DOHH2 (cell line): ENCODE data around the gene CFTR.

ENCODE experiments used
- H3F3A ChIP-seq: fragments of 200-600 bp; sonication (generic), shearing (Covaris generic); 2 replicates; pipeline ENCODE4 v1.6.0; 2016; ENCODE audit warnings: antibody characterized with exemption, mild to moderate bottlenecking; ENCODE audit not compliant: control insufficient read depth, insufficient read depth
- H3K27ac ChIP-seq: fragments of 200-600 bp; sonication (generic); 2 replicates; pipeline ENCODE4 v1.5.1; 2014; ENCODE audit warnings: low read depth, mild to moderate bottlenecking, low read length, moderate library complexity
- H3K27me3 ChIP-seq: fragments of 200-600 bp; sonication (generic); 2 replicates; pipeline ENCODE4 v1.6.1; 2014; ENCODE audit warnings: mild to moderate bottlenecking, low read length, mixed read lengths; ENCODE audit not compliant: control insufficient read depth
- H3K36me3 ChIP-seq: fragments of 200-600 bp; sonication (generic); 2 replicates; pipeline ENCODE4 v1.6.1; 2014; ENCODE audit warnings: mild to moderate bottlenecking, low read length, moderate library complexity, mixed read lengths; ENCODE audit not compliant: control insufficient read depth
- H3K4me1 ChIP-seq: fragments of 200-600 bp; sonication (generic); 2 replicates; pipeline ENCODE4 v1.6.1; 2014; ENCODE audit warnings: mild to moderate bottlenecking, low read length, mixed read lengths; ENCODE audit not compliant: control insufficient read depth
- H3K4me2 ChIP-seq: fragments of 200-600 bp; sonication (generic); 2 replicates; pipeline ENCODE4 v1.6.0; 2014; ENCODE audit warnings: mild to moderate bottlenecking, low read length, moderate library complexity
- H3K4me3 ChIP-seq: fragments of 200-600 bp; sonication (generic); 2 replicates; pipeline ENCODE4 v1.5.1; 2014; ENCODE audit warnings: mild to moderate bottlenecking, low read length, mixed read lengths
- H3K79me2 ChIP-seq: fragments of 200-600 bp; sonication (generic); 2 replicates; pipeline ENCODE4 v1.6.1; 2014; ENCODE audit warnings: mild to moderate bottlenecking, low read length, mixed read lengths; ENCODE audit not compliant: control insufficient read depth
- H3K9me2 ChIP-seq: fragments of 200-600 bp; sonication (generic); replicated peaks from 2 replicates; pipeline ENCODE4 v1.6.1; 2014; ENCODE audit warnings: mild to moderate bottlenecking, low read length, mixed read lengths; ENCODE audit not compliant: control insufficient read depth
- H3K9me3 ChIP-seq: fragments of 200-600 bp; sonication (generic); 2 replicates; pipeline ENCODE4 v1.6.1; 2014; ENCODE audit warnings: antibody characterized with exemption, low read length, mixed read lengths; ENCODE audit not compliant: control insufficient read depth, insufficient read depth
- H4K20me1 ChIP-seq: fragments of 200-600 bp; sonication (generic); 2 replicates; pipeline ENCODE4 v1.6.0; 2014; ENCODE audit warnings: low read depth, mild to moderate bottlenecking, antibody characterized with exemption, low read length, moderate library complexity; ENCODE audit not compliant: control insufficient read depth, insufficient read depth
- EZH2phosphoT487 ChIP-seq: fragments of 200-600 bp; sonication (generic); IDR thresholded peaks from 2 replicates; pipeline ENCODE4 v1.6.1; 2017; ENCODE audit warnings: borderline replicate concordance, mild to moderate bottlenecking, antibody characterized with exemption, low read length, moderate library complexity, mixed read lengths
- TF ChIP-seq, protein P1 (sequence below): fragments of 200-600 bp; sonication (generic); IDR thresholded peaks from one replicate; pipeline ENCODE4 v1.5.1; 2014; ENCODE audit warnings: antibody characterized with exemption, mild to moderate bottlenecking, low read depth, low read length; ENCODE audit not compliant: poor library complexity, severe bottlenecking

CFTR gene

GRCh38 chr7:117661328-117661727 is 181.5 kb downstream of the CFTR start:
- Histone ChIP-seq H3K9me3 (no peaks in the 10 kb centered on the region), H3K4me1 (no peaks in the 10 kb centered on the region), H3K9me2 (no peaks in the 10 kb centered on the region), H3F3A (no peaks in the 10 kb centered on the region), H4K20me1 (no peaks in the 10 kb centered on the region), H3K4me2 (no peak overlapping the region), H3K36me3 (no peaks in the 10 kb centered on the region), H3K27ac (no peak overlapping the region), H3K79me2 (no peaks in the 10 kb centered on the region), H3K27me3 (no peaks in the 10 kb centered on the region), H3K4me3 (no peak overlapping the region)
- TF ChIP-seq, protein P1, sequence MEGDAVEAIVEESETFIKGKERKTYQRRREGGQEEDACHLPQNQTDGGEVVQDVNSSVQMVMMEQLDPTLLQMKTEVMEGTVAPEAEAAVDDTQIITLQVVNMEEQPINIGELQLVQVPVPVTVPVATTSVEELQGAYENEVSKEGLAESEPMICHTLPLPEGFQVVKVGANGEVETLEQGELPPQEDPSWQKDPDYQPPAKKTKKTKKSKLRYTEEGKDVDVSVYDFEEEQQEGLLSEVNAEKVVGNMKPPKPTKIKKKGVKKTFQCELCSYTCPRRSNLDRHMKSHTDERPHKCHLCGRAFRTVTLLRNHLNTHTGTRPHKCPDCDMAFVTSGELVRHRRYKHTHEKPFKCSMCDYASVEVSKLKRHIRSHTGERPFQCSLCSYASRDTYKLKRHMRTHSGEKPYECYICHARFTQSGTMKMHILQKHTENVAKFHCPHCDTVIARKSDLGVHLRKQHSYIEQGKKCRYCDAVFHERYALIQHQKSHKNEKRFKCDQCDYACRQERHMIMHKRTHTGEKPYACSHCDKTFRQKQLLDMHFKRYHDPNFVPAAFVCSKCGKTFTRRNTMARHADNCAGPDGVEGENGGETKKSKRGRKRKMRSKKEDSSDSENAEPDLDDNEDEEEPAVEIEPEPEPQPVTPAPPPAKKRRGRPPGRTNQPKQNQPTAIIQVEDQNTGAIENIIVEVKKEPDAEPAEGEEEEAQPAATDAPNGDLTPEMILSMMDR: no peak
- TF ChIP-seq EZH2phosphoT487: no peak

DNA sequence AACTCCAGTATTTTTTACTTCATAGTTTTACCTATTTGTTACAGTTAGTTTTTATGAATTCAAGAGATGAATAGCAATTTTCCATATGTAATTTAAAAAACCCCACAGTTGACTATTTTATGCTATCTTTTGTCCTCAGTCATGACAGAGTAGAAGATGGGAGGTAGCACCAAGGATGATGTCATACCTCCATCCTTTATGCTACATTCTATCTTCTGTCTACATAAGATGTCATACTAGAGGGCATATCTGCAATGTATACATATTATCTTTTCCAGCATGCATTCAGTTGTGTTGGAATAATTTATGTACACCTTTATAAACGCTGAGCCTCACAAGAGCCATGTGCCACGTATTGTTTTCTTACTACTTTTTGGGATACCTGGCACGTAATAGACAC is 184.2 kb downstream of the CFTR start:
- no peak overlapping the region for H3K27ac ChIP-seq
- TF ChIP-seq EZH2phosphoT487: no peak
- TF ChIP-seq, protein P1: no peak
- H3K4me2 ChIP-seq: no peak overlapping the region

GRCh38 chr7:117665368-117665767 is 185.5 kb downstream of the CFTR start:
- no peak for TF ChIP-seq EZH2phosphoT487
- TF ChIP-seq, protein P1: no peak
- H4K20me1 ChIP-seq: no peaks in the 10 kb centered on the region
- H3K27me3 ChIP-seq: no peaks in the 10 kb centered on the region

More for the DNA sequence above, 184.2 kb downstream of the CFTR start:
- Histone ChIP-seq H4K20me1 (no peaks in the 10 kb centered on the region), H3K4me1 (no peaks in the 10 kb centered on the region), H3K9me3 (no peaks in the 10 kb centered on the region), H3K27me3 (no peaks in the 10 kb centered on the region), H3K4me3 (no peak overlapping the region), H3F3A (no peaks in the 10 kb centered on the region), H3K36me3 (no peaks in the 10 kb centered on the region), H3K79me2 (no peaks in the 10 kb centered on the region), H3K9me2 (no peaks in the 10 kb centered on the region)

More at GRCh38 chr7:117665368-117665767, 185.5 kb downstream of the CFTR start:
- Histone ChIP-seq H3K36me3 (no peaks in the 10 kb centered on the region), H3K4me3 (no peak overlapping the region), H3K9me3 (no peaks in the 10 kb centered on the region), H3K4me2 (no peak overlapping the region), H3K9me2 (no peaks in the 10 kb centered on the region), H3K4me1 (no peaks in the 10 kb centered on the region), H3K27ac (no peak overlapping the region), H3K79me2 (no peaks in the 10 kb centered on the region), H3F3A (no peaks in the 10 kb centered on the region)
